Measurements from ENCODE around the gene JADE2.

JADE2 gene

GRCh38 chr5:134491841-134492442 is 33.5 kb upstream of the JADE2 start:
- H3K27me3 ChIP-seq (ENCODE audit: control insufficient read depth, low read length), result no peaks in the 10 kb centered on the region; the same call in 1 of the 2 replicates

GRCh38 chr5:134492568-134492967 is 32.9 kb upstream of the JADE2 start:
- no peaks in the 10 kb centered on the region for H3F3A ChIP-seq (ENCODE audit: control insufficient read depth, insufficient read depth)
- TF ChIP-seq EZH2phosphoT487 (IDR thresholded peaks at IDR 0.05; ENCODE audit: borderline replicate concordance, low read length) (no peak), CTCF (IDR thresholded peaks at IDR 0.05; ENCODE audit: low read depth, low read length, poor library complexity, severe bottlenecking) (no peak)
- no peaks in the 10 kb centered on the region for H3K9me3 ChIP-seq (ENCODE audit: control insufficient read depth, insufficient read depth, low read length)
- H3K4me3 ChIP-seq (ENCODE audit: low read length), result no peak overlapping the region
- no peak overlapping the region for H3K27ac ChIP-seq (ENCODE audit: low read depth, low read length)
- H3K4me2 ChIP-seq (ENCODE audit: low read length), result no peak overlapping the region
- H3K27me3 ChIP-seq (ENCODE audit: control insufficient read depth, low read length), result no peaks in the 10 kb centered on the region; the same call in 1 of the 2 replicates
- H4K20me1 ChIP-seq (ENCODE audit: control insufficient read depth, insufficient read depth, low read depth, low read length), result no peaks in the 10 kb centered on the region
- no peaks in the 10 kb centered on the region for H3K36me3 ChIP-seq (ENCODE audit: control insufficient read depth, low read length)
- no peaks in the 10 kb centered on the region for H3K9me2 ChIP-seq (replicated peaks; ENCODE audit: control insufficient read depth, low read length)
- H3K4me1 ChIP-seq (ENCODE audit: control insufficient read depth, low read length), result peaks cover 7% of the 10 kb centered on the region
- no peaks in the 10 kb centered on the region for H3K79me2 ChIP-seq (ENCODE audit: control insufficient read depth, low read length)

More at GRCh38 chr5:134491841-134492442, 33.5 kb upstream of the JADE2 start:
- H3K27ac ChIP-seq (ENCODE audit: low read depth, low read length), result no peak overlapping the region
- TF ChIP-seq CTCF (IDR thresholded peaks at IDR 0.05; ENCODE audit: low read depth, low read length, poor library complexity, severe bottlenecking) (no peak), EZH2phosphoT487 (IDR thresholded peaks at IDR 0.05; ENCODE audit: borderline replicate concordance, low read length) (no peak)
- no peak overlapping the region for H3K4me3 ChIP-seq (ENCODE audit: low read length)
- H3K9me3 ChIP-seq (ENCODE audit: control insufficient read depth, insufficient read depth, low read length), result no peaks in the 10 kb centered on the region
- no peaks in the 10 kb centered on the region for H3F3A ChIP-seq (ENCODE audit: control insufficient read depth, insufficient read depth)
- no peaks in the 10 kb centered on the region for H3K79me2 ChIP-seq (ENCODE audit: control insufficient read depth, low read length)
- no peaks in the 10 kb centered on the region for H3K9me2 ChIP-seq (replicated peaks; ENCODE audit: control insufficient read depth, low read length)
- no peaks in the 10 kb centered on the region for H3K36me3 ChIP-seq (ENCODE audit: control insufficient read depth, low read length)
- peaks cover 7% of the 10 kb centered on the region for H3K4me1 ChIP-seq (ENCODE audit: control insufficient read depth, low read length)
- H3K4me2 ChIP-seq (ENCODE audit: low read length), result no peak overlapping the region
- no peaks in the 10 kb centered on the region for H4K20me1 ChIP-seq (ENCODE audit: control insufficient read depth, insufficient read depth, low read depth, low read length)

- H3K27me3 ChIP-seq (ENCODE audit: control insufficient read depth, low read length), result no peaks in the 10 kb centered on the region; the same call in 1 of the 2 replicates
- peaks cover 7% of the 10 kb centered on the region for H3K4me1 ChIP-seq (ENCODE audit: control insufficient read depth, low read length)
- no peak for TF ChIP-seq EZH2phosphoT487 (IDR thresholded peaks at IDR 0.05; ENCODE audit: borderline replicate concordance, low read length)
- TF ChIP-seq CTCF (IDR thresholded peaks at IDR 0.05; ENCODE audit: low read depth, low read length, poor library complexity, severe bottlenecking), result no peak
- no peak overlapping the region for H3K4me3 ChIP-seq (ENCODE audit: low read length)
- no peaks in the 10 kb centered on the region for H4K20me1 ChIP-seq (ENCODE audit: control insufficient read depth, insufficient read depth, low read depth, low read length)
- H3K79me2 ChIP-seq (ENCODE audit: control insufficient read depth, low read length), result no peaks in the 10 kb centered on the region
- H3K9me2 ChIP-seq (replicated peaks; ENCODE audit: control insufficient read depth, low read length), result no peaks in the 10 kb centered on the region
- no peak overlapping the region for H3K27ac ChIP-seq (ENCODE audit: low read depth, low read length)
- no peaks in the 10 kb centered on the region for H3F3A ChIP-seq (ENCODE audit: control insufficient read depth, insufficient read depth)
- H3K4me2 ChIP-seq (ENCODE audit: low read length), result no peak overlapping the region
- H3K9me3 ChIP-seq (ENCODE audit: control insufficient read depth, insufficient read depth, low read length), result no peaks in the 10 kb centered on the region
- H3K36me3 ChIP-seq (ENCODE audit: control insufficient read depth, low read length), result no peaks in the 10 kb centered on the region
These were observed 31.9 kb upstream of the JADE2 start for GRCh38 chr5:134493461-134494055.

Measured in DOHH2 (cell line).